ENCODE data around the gene PLPP4. TPM values are rescaled to one million over a fixed set of nuclear protein-coding genes. Genes with fewer than 3 reads are reported as not detected.
"Not testable (repeated sequence)": the region's sequence is repeated elsewhere in the genome, so short reads cannot be mapped to it uniquely, and the experiment has no call there.

The PLPP4 gene
- total RNA-seq, 1 donor from 2014 or later, result not detected

DNA sequence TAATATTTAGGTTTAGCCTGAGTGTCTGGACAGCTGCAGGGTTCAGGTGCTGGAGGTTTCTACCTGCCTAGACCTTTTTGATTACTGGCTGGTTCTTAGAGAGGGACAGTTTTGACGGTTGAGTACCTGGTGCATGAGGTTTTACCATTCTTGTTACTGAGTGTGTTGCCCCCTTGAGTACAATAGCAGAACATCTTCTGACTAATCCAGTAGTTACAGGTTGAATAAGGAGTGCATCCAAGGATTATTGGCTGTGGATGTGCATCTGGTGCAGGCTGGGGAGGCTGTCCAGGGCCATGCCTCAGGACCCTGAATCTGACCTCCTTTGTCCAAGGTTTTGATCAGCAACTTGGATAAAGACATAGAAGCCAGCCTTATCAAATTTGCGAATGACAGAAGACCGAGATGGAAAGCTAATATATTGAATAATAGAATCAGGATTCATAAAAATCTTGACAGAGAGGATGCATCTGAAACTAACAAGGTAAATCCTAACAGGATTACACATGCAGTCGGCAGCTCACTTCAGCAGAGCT is 23.1 kb downstream of the PLPP4 start:
- ATAC-seq (ENCODE audit: poor library complexity) (no peak), DNase-seq (no peak)
- intact Hi-C loops (cut with DNase I), result no loop called here

- ATAC-seq (ENCODE audit: poor library complexity), result no peak
- intact Hi-C loops (cut with DNase I), result no loop called here
- no peak for DNase-seq
Observed at GRCh38 chr10:120480848-120481247, 23.8 kb downstream of the PLPP4 start.

GRCh38 chr10:120483006-120483405 is 26.0 kb downstream of the PLPP4 start:
- ATAC-seq (ENCODE audit: poor library complexity), result no peak
- intact Hi-C loops (cut with DNase I), result no loop called here
- DNase-seq, result no peak

DNA sequence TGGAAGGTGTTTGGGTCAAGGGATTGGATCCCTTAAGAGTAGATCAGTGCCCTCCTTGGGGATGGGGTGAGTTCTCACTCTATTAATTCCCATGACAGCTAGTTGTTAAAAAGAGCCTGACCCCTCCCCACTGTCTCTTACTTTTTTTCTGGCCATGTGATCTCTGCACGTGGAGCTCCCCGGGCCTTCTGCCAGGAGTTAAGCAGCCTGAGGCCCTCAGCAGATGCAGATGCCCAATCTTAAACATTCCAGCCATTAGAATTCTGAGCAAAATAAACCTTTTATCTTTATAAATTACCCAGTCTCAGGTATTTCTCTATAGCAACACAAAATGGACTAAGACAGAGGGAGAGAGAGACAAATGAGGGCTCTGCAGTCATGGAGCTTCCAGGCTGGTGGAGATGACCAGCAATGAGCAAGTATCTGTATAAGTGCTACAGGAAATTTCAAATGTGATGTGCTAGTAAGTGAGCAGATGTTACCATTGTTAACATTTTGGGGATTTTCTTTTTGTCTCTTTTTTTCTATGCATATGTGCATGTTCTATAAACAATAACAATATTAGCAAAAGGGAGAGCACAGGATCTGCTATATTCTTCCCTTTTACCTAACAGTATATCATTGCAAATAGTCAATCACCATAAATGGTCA is 26.7 kb downstream of the PLPP4 start:
- ATAC-seq (ENCODE audit: poor library complexity) (no peak), DNase-seq (no peak)
- intact Hi-C loops (cut with DNase I), result no loop called here

DNA sequence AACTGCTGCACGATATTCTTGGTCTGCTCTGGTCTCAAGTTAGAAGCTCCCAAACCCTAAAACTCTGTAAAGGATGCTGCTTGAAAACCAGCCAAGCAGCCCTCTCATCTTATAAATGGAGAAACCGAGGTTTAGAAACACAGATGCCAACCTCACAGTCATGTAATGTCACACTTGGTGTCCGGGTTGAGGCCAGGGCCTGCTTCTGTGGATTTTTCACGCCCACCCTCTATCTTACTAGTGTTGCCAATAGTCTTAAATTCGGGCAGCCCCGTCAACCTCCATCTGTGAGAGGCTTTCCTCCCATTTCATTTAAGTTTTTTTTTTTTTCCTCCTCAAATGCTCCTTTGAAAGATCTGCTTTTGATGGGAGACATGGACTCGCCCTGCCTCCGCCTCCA is 28.9 kb downstream of the PLPP4 start:
- DNase-seq (no peak), ATAC-seq (ENCODE audit: poor library complexity) (no peak)
- intact Hi-C loops (cut with DNase I), result no loop called here

GRCh38 chr10:120486671-120487205 is 29.7 kb downstream of the PLPP4 start:
- ATAC-seq (ENCODE audit: poor library complexity) (no peak), DNase-seq (no peak)
- intact Hi-C loops (cut with DNase I), result no loop called here

- intact Hi-C loops (cut with DNase I), result no loop called here
- ATAC-seq (ENCODE audit: poor library complexity) (no peak), DNase-seq (no peak)
Observed at GRCh38 chr10:120490288-120490687, 33.3 kb downstream of the PLPP4 start.

DNA sequence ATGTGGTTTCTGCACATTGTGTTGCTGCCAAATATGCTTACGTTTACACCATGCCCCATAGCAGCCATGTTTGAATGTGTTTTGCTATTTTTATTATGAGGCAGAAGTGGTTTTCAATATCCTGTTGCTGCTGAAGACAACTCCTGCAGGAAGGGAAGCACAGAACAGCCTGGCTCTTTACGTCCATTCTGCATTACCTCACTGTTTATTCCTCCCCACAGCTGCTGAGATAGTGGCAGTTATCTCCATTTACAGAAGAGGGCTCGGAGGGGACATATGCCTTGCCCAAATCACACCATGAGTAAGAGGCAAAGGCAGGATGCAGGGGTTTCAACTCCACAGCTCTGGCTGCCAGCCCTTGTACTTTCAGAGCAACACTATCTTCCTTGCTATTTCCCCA is 35.3 kb downstream of the PLPP4 start:
- ATAC-seq (ENCODE audit: poor library complexity) (no peak), DNase-seq (no peak)
- intact Hi-C loops (cut with DNase I), result no loop called here

DNA sequence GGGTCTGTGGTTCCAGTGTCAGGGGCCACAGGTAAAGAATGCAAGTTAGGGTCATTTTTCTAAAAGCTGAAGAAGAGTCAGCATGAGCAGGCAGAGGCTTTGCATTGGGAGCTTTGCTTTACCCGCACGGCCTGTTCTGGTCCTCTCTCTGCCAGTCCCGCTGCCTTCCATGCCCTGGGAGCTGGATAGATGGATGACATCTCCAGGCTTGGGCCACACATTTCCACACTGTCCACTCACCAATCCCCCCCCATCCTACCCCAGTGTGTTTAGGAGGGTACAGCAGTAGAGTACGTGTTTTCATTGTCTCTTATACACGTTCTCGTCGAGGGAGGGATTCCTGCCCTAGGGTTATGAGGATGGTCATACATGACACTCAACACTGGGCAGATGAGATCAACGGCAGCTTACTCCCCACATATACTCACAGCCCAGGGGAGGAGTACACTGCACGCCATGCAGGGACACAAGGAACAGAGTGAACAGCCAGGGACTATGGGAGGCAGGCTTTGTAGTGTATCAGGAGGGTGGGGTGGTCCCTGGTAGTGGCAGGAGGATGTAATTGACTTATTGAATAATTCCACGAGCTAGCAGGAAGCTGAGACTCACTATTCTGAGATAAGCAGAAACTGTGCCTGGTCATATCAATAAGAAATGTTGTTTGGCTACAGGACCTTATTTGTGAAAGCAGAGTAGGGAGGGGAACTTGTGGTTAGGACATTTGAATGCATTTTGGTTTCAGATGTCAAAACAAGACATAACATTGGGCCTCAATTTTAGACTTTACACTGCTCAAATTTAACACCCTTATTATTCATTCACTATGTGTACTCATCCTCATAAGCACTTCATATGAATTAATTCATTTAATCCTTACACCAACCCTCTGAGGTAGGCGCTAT is 36.6 kb downstream of the PLPP4 start:
- DNase-seq (no peak), ATAC-seq (ENCODE audit: poor library complexity) (no peak)
- intact Hi-C loops (cut with DNase I), result no loop called here

DNA sequence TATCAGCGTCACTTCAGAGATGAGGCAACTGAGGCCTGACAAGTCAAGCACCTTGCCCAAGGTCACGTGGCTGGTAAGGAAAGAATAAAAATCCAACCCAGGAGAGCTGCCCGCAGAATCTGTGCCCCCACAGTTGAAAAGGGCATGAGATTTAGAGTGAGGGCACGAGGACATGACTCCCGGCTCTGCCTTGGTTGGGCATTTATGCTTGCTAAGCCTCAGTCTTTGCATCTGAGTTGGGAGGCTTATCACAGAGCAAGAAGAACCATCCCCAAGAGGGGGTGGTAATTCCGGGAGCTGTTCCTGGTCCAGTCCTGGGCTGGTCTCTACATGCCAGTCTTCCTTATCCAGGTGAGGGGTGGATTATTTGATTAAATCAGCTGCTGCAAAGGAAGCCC is 37.3 kb downstream of the PLPP4 start:
- DNase-seq (no peak), ATAC-seq (ENCODE audit: poor library complexity) (no peak)
- intact Hi-C loops (cut with DNase I), result no loop called here

DNA sequence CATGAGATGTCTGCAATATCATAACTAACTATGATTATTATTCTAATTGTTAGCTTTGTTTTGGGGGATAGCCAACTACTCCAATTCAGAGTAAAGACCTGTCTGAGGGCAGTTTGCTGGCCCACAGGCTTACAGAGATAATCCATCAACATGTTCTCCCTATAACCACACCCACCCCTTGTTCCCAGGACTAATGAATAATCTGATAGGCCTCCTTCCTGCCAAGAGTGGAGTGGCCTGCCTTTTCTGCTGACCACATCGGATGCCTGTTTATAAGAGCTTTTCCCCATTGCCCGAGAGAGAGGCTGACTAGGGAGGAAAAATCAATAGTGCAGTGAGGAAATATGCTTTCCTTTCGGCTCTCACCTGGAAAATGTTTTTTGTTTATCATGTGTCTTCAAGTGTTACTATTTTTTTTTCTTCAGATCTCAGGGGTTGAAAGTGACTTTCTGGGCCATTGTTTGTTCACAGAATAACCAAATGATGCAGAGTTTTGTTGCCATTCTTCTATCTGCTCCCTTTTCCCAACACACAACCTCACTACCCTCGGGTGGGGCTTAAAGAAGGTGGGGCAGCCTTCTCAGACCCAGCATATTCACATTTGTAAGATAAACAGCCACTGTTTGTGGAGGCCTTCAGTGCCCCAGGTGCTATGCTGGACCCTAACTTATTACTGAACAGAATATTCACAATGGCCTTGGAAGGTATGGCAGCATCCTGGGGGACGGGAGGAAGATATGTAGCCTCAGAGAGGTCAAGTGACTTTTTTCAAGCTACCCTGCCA is 38.4 kb downstream of the PLPP4 start:
- no peak for ATAC-seq (ENCODE audit: poor library complexity)
- DNase-seq, result no peak
- intact Hi-C loops (cut with DNase I), result no loop called here

DNA sequence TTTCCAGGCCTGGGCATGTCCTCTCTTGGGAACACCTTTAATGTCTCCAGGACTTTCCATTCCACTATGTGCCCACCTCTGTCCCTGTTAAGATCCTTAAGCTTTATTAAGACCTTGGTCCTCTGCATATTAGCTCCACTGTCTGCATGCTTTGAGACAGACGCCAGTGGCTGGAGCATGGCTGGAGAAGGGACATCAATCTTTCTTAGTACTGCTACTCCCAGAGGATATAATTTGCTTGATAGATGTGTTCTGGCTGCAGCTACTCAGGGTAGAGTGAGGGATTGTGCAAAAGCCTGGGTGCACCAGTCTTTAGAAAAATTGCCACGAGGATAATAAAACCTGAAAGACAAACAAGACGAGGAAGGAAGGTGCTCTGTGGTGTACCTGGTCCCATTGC is 42.9 kb downstream of the PLPP4 start:
- no peak for ATAC-seq (ENCODE audit: poor library complexity)
- intact Hi-C loops (cut with DNase I), result no loop called here
- no peak for DNase-seq

GRCh38 chr10:120503689-120504088 is 46.7 kb downstream of the PLPP4 start:
- intact Hi-C loops (cut with DNase I), result no loop called here
- DNase-seq (no peak), ATAC-seq (ENCODE audit: poor library complexity) (no peak)

DNA sequence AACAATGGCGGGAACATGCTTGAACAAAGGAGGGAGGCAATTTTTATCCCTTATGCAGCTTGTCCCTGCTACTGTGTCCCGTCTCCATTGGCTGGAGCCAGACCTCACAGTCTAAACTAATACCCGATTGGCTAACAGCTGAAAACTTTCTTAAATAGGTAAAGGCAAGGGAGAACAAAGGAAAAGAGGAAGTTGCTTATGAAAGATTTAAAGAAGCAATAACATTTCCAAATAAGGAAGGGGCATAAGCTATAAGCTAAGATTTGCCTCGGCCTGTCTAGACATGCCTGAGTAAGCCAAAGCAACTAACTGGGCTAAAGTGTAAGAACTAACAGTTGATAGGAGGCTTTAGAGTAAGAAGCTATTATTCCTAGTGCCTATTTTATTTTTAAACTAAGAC is 47.2 kb downstream of the PLPP4 start:
- intact Hi-C loops (cut with DNase I); ATAC-seq (ENCODE audit: poor library complexity): not testable (repeated sequence)

DNA sequence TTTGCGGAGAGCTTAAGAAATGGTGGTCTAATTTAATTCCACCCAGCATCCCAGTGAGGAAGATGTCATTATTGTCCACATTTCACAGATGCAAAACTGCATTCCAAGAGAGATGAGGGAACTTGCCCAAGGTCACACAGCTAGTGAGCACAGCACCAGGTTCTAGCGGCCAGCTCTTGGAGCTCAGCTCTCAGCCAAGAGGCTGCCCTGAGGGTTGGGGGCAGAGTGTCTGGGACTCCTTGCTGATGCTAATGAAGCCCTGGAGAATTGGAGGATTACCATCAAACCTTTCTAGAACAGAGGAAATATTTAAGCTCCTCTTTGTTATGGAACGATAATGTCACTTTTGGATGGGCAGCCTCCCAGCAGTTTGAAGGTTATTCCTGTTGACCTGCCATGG is 48.0 kb downstream of the PLPP4 start:
- intact Hi-C loops (cut with DNase I), result no loop called here
- no peak for DNase-seq
- no peak for ATAC-seq (ENCODE audit: poor library complexity)

More for the DNA sequence above, 47.2 kb downstream of the PLPP4 start:
- DNase-seq, result not testable (repeated sequence)

- intact Hi-C loops (cut with DNase I), result no loop called here
- DNase-seq (no peak), ATAC-seq (ENCODE audit: poor library complexity) (no peak)
Observed at GRCh38 chr10:120505866-120506265, 48.8 kb downstream of the PLPP4 start.

- intact Hi-C loops (cut with DNase I), result no loop called here
- ATAC-seq (ENCODE audit: poor library complexity) (no peak), DNase-seq (no peak)
Observed at GRCh38 chr10:120506674-120507073, 49.6 kb downstream of the PLPP4 start.

DNA sequence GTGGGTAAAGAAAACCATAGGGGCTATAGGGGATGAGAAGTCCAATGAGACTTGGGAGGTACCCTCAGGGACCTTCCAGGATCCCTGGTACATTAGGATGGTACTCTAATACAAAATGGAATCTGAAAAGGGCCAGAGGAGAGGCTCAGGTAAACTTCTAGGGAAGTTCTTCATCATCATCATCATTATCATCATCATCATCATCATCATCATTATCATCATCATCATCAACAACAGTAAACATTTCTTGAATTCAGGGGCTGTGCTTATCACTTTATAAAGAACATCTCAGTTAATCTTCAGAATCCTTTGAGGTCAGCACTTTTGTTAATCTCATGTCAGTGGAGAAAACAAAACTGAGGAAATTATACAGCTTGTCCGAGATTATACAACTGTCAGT is 50.1 kb downstream of the PLPP4 start:
- DNase-seq (no peak), ATAC-seq (ENCODE audit: poor library complexity) (no peak)
- intact Hi-C loops (cut with DNase I), result no loop called here

DNA sequence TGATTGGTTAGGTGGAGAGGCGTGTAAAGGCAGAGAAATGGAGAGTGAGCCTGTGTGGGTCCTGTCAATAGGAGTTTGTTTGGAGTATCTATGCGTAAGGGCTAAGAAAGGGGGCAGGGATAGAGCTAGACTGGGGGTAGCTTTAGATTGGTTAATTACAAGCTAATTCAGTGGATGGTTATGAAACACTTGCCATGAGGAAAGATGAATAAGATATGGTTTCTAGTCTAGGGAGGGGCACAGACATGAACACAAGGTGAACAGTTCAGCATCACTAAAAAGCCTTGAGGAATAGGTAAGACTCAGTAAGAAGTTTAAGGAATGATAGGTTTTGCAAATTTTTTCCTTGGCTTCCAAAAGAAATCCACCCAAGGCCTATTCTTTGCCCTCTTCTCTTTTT is 50.6 kb downstream of the PLPP4 start:
- intact Hi-C loops (cut with DNase I), result no loop called here
- no peak for DNase-seq
- ATAC-seq (ENCODE audit: poor library complexity), result no peak

Data from Right ventricle myocardium superior (tissue), 1 donor.